HT1080 (cell line): ENCODE data around the gene GAGE13. TPM values are rescaled to one million over a fixed set of nuclear protein-coding genes. Genes with fewer than 3 reads are reported as not detected.
"Not testable (repeated sequence)": the region's sequence is repeated elsewhere in the genome, so short reads cannot be mapped to it uniquely, and the experiment has no call there.

ENCODE experiments used
- DNase-seq: peaks from one replicate; pipeline ENCODE4 v3.0.0-alpha.2; 2015; ENCODE audit warnings: low read depth
- polyA plus RNA-seq, 2 experiments: library from polyadenylated mRNA; depleted of rRNA; stranded (reverse); fragments of >200 nt; gene quantifications; 2 replicates each; pipeline ENCODE4 v1.2.3, GENCODE V29; 2015
- total RNA-seq: library from RNA; depleted of rRNA; stranded (reverse); fragments of >200 nt; shearing (Covaris generic); gene quantifications from 2 replicates; pipeline ENCODE4 v1.2.3, GENCODE V29; 2014; rRNA removed

GAGE13 gene, protein sequence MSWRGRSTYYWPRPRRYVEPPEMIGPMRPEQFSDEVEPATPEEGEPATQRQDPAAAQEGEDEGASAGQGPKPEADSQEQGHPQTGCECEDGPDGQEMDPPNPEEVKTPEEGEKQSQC
- 9.9 TPM in 1 of 2 replicates, not detected in the other for total RNA-seq
- polyA plus RNA-seq (2015; cell fraction: cytosol; rRNA removed): 6.5 and 6.8 TPM in 2 replicates
- polyA plus RNA-seq (2015; cell fraction: nucleus; rRNA removed): 4.0 and 4.7 TPM in 2 replicates

DNA sequence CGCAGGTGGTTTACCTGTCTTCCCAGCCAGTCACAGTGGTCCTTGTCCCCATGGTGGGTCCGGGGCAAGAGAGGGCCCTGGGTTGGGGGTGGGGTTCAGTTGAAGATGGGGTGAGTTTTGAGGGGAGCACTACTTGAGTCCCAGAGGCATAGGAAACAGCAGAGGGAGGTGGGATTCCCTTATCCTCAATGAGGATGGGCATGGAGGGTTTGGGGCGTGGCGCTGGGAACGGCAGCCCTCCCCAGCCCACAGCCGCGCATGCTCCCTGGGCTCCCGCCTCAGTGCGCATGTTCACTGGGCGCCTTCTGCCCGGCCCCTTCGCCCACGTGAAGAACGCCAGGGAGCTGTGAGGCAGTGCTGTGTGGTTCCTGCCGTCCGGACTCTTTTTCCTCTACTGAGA is at the start of gene GAGE13:
Gene GAGE13, plus strand, starts transcription at position 301 of the 400 bp plus-strand sequence. CDS start 1,156 bp downstream, outside the sequence.
- DNase-seq: not testable (repeated sequence)

DNA sequence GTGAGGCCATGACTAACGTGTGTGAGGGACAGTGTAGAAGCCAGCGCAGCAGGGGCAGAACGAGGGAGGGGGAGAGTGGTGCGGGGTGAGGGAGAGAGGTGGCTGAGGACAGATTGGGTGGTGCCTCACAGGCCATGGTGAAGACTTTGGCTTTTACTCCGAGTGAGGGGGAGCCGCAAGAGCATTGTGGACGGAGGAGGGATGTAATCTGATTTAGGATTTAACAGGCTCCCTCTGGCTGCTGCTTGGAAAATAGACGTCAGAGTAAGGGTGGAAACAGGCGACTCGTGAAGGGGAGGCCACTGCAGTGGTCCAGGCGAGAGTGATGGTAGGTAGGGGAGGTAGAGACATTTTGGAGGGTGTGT is 48.8 kb upstream of the GAGE13 start:
- peak; percentile 5 for DNase-seq

DNA sequence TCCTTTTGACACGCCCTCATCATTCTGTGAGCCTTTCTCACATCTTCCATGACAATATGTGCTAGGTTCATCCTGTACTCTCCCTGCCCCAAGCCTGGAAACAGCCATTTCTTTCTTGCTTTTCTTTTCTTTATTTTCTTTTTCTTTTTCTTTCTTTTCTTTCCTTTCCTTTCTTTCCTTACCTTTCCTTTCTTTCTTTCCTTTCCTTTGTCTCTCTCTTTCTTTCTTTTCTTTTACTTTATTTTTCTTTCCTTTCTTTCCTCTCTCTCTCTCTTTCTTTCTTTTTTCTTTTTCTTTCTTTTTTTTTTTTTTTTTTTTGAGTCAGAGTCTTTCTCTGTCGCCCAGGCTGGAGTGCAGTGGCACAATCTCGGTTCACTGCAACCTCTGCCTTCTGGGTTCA is 47.2 kb upstream of the GAGE13 start:
- DNase-seq: no peak

DNA sequence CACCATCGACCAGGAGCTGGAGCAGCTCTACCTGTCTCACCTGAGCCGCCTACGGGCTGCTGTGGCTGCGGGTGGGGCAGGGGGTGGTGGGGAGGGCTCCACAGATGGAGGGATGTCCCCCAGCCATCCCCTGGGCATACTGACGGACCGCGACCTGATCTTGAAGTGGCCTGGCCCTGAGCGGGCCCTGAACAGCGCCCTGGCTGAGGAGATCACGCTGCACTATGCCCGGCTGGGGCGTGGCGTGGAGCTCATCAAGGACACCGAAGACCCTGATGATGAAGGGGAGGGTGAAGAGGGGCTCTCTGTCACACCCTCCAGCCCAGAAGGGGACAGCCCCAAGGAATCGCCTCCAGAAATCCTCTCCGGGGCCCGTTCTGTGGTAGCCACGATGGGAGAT is 45.2 kb upstream of the GAGE13 start:
- no peak for DNase-seq

DNA sequence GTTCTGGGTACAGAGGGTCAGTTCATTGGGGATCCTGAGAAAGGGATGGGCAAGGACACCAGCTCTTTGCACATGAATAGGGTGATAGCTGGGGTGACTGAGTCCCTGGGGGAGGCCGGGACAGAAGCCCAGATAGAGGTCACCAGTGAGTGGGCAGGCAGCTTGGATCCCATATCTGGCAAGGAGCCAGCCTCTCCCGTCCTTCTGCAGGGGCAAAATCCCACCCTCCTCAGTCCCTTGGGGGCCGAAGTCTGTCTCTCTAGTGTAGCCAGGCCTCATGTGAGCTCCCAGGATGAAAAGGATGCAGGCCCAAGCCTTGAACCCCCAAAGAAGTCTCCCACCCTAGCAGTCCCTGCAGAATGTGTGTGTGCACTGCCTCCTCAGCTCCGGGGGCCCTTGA is 44.8 kb upstream of the GAGE13 start:
- DNase-seq: no peak

DNA sequence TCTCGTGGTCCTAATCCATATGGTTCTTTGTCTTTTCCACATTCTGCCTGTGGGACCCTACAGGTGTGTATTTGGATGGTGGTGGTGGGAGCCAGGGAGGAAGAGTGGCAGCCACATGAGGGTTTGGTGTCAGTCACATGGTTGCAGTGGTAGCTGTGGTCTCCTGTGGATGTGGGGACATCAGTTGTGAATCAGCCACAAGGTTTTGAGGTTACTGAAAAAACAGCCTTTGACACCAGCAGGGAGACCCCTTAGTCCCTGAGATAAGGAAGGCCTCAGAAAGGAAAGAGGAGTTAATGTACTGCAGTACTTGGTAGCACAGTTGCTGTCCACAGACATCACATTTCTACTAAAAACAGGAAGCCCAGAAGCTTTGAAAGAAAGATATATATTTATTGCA is 43.7 kb upstream of the GAGE13 start:
- DNase-seq: no peak

DNA sequence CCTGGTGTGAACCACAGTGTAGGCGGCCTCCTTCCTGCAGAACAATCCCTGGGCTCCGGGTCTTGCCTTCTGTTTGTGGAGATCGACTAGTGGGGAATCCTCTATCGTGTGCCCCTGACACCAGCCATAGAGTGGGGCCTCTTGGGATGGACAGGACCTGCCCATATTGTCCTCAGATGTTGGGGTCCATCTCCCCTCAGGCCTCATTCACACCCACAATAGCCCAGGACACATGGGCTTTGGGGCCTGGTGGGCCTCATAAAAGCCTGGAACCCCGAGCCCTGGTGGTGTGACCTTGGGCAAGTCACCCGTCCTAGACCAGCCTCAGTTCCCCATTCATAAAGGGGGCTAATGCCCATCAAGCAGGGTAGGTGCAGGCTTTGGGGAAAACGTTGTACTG is 41.2 kb upstream of the GAGE13 start:
- no peak for DNase-seq

DNA sequence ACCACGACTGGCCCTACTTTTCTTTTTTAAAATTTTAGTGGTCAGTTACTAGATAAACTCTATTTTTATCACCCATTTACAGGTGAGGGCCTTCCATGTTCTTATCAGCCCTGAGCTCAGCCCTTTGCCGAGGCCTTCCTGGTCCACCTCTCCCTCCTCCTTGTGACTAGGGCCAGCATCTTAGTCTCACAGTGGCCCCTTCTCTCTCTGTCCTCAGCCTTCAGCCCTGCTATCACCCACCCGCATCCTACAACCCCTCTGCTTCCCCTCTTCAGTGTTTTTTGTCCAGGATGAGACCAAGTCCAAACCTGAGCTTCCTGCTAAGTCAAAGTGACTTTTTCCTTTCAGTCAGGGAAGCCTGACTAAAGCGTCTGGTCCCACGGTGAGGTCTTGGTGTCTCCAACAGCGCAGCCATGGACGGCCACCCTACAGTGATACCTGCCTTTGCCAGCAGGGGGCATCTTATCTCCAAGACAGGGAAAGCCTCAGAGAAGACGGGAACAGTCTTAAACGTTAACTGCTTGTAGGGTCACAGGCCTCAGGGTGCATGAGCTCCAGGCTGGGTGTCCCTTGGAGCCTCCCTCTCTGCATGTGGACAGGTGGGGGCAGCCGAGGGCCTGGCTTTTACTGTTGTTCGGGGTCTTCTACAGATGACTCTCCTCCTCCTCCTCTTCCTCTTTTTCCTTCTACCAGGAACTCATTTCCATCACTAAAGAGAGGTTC is 39.6 kb upstream of the GAGE13 start:
- peak; percentile 46 for DNase-seq

DNA sequence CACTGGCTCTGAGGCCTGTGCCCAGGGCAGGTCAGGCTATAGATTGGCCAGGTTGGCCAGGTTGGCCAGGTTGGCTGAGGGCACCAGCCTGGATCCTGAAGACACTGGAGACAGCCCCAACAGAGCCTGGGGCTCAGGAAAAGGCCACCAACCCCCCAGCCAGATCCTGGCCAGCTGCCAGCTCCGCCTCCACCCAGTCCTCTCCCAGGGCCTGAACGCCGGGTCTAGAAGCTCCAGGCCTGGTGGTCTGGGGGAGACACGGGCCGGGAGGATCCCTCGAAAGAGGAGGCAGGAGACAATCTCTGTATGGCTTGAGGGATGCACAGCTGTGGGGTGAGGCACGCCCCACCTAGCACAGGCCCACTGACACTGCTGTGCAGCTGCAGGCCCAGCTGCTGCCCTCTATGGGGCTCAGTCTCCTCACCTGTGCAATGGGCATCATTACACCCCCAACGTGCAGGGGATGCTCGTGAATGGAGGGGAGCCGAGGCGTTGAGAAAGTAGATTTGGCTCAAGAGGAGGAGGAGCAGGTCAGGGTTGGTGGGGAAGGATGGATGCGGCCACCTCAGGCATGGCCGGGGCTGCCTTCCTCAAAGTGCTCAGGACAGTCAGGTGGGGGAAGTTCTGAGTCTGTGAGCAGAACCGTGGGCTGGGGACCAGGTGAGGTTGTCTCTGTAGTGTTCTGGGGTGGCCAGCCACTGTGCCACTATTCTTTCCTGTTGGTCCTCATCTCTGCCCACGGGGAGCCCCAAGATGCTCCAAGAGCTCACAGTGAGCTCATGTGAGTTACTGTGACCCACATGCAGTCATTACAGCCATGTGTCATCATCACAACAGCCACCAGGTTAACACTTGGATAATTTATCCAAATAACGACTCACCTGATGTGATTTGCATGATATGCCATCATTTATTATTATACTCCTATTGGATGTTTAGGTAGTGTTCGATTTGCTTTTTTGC is 38.7 kb upstream of the GAGE13 start:
- no peak for DNase-seq

DNA sequence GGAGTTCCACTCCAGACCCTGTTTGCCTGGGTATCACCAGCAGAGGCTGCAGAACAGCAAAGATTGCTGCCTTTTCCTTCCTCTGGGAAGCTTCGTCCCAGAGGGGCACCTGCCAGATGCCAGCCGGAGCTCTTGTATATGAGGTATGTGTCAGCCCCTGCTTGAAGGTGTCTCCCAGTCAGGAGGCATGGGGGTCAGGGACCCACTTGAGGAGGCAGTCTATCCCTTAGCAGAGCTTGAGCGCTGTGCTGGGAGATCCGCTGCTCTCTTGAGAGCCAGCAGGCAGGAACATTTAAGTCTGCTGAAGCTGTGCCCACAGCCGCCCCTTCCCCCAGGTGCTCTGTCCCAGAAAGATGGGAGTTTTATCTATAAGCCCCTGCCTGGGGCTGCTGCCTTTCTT is 32.1 kb upstream of the GAGE13 start:
- not testable (repeated sequence) for DNase-seq

DNA sequence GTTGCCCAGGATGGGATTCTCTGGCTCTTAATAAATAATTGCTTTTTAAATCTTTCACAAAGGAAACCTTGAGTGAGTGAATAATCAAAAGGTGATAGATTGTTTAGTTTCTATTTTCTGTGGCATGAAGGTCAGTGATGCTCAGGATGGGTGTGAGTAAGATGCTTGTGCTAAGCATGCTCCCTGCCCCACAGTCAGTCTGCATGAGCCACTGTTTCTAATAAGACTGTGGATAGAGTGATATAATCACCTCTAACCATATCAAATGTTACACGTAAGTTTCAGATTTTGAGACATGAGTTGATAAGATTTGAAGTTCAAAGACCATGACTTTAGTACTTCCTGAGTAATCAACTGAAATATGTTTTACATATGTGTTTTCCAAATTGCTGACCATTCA is 30.7 kb upstream of the GAGE13 start:
- DNase-seq: no peak

DNA sequence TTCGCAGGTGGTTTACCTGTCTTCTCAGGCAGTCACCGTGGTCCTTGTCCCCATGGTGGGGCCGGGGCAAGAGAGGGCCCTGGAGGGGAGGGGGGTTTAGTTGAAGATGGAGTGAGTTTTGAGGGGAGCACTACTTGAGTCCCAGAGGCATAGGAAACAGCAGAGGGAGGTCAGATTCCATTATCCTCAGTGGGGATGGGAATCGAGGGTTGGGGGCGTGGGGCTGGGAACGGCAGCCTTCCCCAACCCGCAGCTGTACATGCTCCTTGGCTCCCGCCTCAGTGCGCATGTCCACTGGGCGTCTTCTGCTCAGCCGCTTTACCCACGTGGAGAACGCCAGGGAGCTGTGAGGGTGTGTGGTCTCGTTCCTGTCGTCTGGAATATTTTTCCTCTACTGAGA is 28.0 kb upstream of the GAGE13 start, which contains the start of gene GAGE10:
Gene GAGE10, plus strand, starts transcription at position 301 of the 400 bp plus-strand sequence. CDS start 1,214 bp downstream, outside the sequence.
- no peak for DNase-seq

DNA sequence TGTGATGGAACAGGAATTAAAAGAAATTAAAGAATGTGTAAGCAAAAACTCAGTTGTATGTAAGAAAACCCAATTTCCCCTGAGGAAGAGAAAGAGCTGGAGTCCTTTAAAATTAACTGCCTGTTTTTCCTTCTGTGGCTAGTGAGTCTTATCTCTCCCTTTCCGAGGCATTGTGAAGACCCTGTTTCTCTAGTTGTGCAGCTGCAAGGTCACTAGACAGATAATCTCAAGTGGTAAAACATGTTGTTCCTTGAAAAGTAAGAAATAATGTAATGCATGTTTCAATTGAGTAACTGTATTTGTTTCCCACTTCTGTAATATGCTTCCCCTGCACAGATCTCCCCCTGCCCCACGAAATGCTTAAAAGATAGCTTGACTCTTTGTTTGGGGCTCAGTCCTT is 23.6 kb upstream of the GAGE13 start:
- not testable (repeated sequence) for DNase-seq

DNA sequence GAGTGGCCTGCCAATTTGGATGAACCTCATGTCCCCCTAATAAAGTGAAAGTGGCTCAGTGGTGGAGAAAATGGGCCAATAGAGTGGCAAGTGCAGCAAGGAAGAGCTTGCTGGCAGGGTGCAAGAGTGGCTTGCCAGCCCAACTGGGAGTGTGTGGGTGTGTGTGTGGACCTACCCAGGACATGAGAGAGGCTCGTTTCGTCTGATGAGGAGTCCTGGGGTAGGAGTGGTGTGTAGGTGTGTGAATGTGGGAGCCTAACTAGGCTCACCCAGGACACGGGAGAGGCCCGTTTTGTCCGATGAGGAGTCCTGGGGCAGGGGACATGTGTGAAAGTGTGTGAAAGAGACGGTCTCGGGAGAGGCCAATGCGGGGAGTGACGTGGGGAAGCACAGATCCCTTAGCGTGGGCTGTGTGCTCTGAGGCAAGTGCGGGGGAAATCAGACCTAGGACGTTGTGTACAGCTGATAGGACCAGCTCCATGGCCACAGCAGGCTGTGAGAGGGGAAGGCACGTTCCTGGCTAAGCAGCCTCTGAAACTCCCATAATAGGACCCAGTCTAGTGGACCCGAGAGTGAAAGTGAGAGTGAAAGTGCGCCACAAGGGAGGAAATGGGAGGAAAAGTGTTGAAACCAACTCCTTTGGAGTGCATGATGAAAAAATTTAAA is 22.6 kb upstream of the GAGE13 start:
- no peak for DNase-seq

DNA sequence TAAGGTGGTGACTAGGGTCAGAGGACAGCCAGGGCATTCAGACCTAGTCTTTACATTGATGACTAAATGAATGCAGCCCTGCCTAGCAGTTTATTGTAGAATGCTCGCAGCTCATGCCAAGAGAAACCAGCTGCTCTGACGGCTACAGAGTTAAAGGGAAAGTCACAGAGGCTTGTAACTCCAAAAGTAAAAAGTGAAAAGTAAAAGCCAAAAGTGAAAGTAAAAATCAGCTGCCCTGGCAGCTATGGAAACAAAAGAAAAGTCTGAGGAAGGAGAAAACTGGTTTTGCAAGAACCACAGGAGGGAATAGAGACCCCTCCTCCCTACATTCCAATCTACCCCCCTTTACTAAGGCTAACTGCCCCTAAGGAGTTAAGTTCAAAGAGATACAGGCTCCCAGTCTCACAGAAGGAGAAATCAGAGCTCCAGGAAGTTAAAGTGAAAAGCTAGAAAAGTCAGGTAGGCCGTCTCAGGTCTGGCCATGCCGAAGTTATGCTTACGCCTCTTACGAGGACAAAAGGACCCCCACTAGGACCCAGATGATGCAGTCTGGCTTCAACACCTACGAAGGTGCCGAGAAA is 21.9 kb upstream of the GAGE13 start:
- peak; percentile 1 for DNase-seq

DNA sequence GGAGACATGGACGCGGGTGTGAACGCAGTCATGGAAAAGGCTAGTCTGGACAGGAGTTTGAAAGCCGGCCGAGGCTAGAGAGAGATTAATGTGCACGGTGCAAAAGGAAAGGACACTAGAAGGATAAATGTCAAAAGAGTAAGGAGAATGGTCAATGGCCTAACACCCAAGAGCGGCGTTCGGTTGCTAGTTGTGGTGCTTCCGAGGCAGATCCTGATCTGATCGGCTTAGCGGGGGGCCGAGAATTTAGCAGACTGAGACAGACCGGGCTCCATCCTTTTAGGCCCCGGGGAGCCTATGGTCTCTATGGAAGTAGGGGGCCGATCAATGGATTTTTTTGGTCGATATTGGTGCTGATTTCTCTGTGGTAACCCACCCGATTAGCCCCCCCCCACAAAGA is 21.0 kb upstream of the GAGE13 start:
- no peak for DNase-seq

DNA sequence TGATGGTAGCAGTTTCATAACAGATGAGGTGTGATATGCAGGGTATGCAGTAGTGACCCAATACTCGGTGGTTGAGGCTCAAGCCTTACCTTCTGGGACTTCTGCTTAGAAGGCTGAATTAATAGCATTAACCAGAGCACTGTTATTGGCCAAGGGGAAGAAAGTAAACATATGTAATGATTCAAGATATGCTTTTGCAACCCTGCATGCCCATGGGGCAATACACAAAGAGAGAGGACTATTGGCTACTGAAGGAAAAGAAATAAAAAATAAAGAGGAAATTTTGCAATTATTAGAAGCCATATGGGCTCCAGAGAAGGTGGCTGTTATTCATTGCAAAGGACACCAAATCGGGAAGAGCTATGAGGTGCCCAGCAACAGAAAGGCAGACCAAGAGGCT is 19.2 kb upstream of the GAGE13 start:
- DNase-seq: no peak

DNA sequence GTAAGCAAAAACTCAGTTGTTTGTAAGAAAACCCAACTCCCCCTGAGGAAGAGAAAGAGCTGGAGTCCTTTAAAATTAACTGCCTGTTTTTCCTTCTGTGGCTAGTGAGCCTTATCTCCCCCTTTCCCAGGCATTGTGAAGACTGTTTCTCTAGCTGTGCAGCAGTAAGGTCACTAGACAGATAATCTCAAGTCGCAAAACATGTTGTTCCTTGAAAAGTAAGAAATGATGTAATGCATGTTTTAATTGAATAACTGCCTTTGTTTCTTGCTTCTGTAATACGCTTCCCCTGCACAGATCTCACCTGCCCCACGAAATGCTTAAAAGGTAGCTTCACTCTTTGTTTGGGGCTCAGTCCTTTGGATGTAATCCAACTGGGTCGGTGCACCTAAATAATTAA is 15.3 kb upstream of the GAGE13 start:
- DNase-seq: no peak

DNA sequence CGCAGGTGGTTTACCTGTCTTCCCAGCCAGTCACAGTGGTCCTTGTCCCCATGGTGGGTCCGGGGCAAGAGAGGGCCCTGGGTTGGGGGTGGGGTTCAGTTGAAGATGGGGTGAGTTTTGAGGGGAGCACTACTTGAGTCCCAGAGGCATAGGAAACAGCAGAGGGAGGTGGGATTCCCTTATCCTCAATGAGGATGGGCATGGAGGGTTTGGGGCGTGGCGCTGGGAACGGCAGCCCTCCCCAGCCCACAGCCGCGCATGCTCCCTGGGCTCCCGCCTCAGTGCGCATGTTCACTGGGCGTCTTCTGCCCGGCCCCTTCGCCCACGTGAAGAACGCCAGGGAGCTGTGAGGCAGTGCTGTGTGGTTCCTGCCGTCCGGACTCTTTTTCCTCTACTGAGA is 9.6 kb upstream of the GAGE13 start, which contains the start of gene GAGE12J:
Gene GAGE12J, plus strand, starts transcription at position 301 of the 400 bp plus-strand sequence. CDS start 1,157 bp downstream, outside the sequence.
- DNase-seq: not testable (repeated sequence)

DNA sequence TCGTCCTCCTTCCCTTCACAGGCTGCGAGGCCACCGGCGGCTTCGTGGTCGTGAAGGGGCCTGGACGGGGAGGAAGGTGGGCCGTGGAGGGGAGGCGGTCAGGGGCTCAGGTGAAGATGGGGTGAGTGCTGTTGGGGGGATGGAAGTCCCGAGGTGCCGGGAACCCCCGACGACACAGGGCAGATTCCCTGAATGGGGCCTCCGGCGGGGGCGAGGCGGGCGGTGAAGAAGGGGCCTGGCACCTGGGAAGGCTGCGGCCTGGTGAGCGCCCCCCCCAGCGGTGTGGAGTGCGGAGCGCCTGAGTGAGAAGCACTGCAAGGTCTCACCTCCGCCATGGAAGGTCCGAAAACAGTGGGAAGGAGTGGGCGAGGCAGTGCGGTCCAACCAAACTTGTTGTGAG is 9.1 kb upstream of the GAGE13 start:
- not testable (repeated sequence) for DNase-seq

DNA sequence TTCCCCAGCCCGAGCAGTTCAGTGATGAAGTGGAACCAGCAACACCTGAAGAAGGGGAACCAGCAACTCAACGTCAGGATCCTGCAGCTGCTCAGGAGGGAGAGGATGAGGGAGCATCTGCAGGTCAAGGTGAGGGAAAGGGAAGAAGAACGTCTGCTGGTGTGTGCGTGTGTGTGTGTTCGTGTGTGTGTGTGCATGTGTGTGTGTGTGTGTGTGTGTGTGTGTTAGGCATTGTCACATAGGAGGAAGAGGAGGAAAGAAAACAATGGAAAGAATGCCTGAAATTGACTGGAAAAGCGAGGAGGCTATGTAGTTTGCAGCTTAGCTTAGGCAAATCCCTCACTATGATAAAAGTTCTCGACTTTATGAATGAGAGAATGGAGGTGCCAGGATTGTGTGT is 7.6 kb upstream of the GAGE13 start:
- DNase-seq: not testable (repeated sequence)
